Activated T-cell treated with anti-CD3 and anti-CD28 coated beads, Interleukin-2, amount 50 U/mL, for 48 hours (primary cell): ENCODE measurements around the gene DIS3.
"Not testable (repeated sequence)": the region's sequence is repeated elsewhere in the genome, so short reads cannot be mapped to it uniquely, and the experiment has no call there.

Source experiments
- DNase-seq, 2 experiments: peaks; one replicate each; pipeline ENCODE4 v3.0.0-alpha.2; 2020

The DIS3 gene

GRCh38 chr13:72781451-72782439 lies at the start of gene DIS3, which contains the start of gene PIBF1:
TSS of gene DIS3 (minus strand) at chr13:72781900. CDS start at chr13:72781832, 68 bp downstream.
TSS of gene PIBF1 (plus strand) at chr13:72782133. CDS start at chr13:72783470, 1,337 bp downstream.
- DNase-seq: peak; percentile 96

GRCh38 chr13:72823724-72824123 lies 42.0 kb upstream of the DIS3 start:
- no peak for DNase-seq

GRCh38 chr13:72823081-72823480 lies 41.4 kb upstream of the DIS3 start:
- DNase-seq: no peak

- DNase-seq: no peak
Measured at GRCh38 chr13:72820898-72821279, 39.2 kb upstream of the DIS3 start.

GRCh38 chr13:72820156-72820897 lies 38.6 kb upstream of the DIS3 start:
- no peak for DNase-seq

- DNase-seq: no peak
Measured at GRCh38 chr13:72808917-72809500, 27.3 kb upstream of the DIS3 start.

GRCh38 chr13:72806514-72806913 lies 24.8 kb upstream of the DIS3 start:
- not testable (repeated sequence) for DNase-seq

GRCh38 chr13:72805676-72806346 lies 24.1 kb upstream of the DIS3 start:
- DNase-seq: no peak

GRCh38 chr13:72804301-72804700 lies 22.6 kb upstream of the DIS3 start:
- no peak for DNase-seq

GRCh38 chr13:72798817-72799216 lies 17.1 kb upstream of the DIS3 start:
- DNase-seq: no peak

- DNase-seq: no peak
Measured at GRCh38 chr13:72792640-72793039, 10.9 kb upstream of the DIS3 start.

GRCh38 chr13:72788831-72789230 lies 7.1 kb upstream of the DIS3 start:
- DNase-seq: no peak

GRCh38 chr13:72784679-72785078 lies 3.0 kb upstream of the DIS3 start:
- not testable (repeated sequence) for DNase-seq

- DNase-seq: no peak
Measured at GRCh38 chr13:72782717-72783116, 1.0 kb upstream of the DIS3 start.

- DNase-seq: no peak
Measured at GRCh38 chr13:72774019-72774418, 7.7 kb downstream of the DIS3 start.

GRCh38 chr13:72763411-72763810 lies 18.3 kb downstream of the DIS3 start:
- no peak for DNase-seq

- DNase-seq: no peak
Measured at GRCh38 chr13:72760189-72760588, 21.5 kb downstream of the DIS3 start.

- DNase-seq: no peak
Measured at GRCh38 chr13:72757792-72758535, 23.7 kb downstream of the DIS3 start.

- DNase-seq: no peak
Measured at GRCh38 chr13:72754111-72754510, 27.6 kb downstream of the DIS3 start.

- no peak for DNase-seq
Measured at GRCh38 chr13:72751220-72751619, 30.5 kb downstream of the DIS3 start.

- no peak for DNase-seq
Measured at GRCh38 chr13:72745260-72745659, 36.4 kb downstream of the DIS3 start.

GRCh38 chr13:72740015-72740414 lies 41.7 kb downstream of the DIS3 start:
- DNase-seq: no peak
